Esophagus muscularis mucosa (tissue), 4 donors: ENCODE results near the gene HAPLN1. TPM values are rescaled to one million over a fixed set of nuclear protein-coding genes. Genes with fewer than 3 reads are reported as not detected.

Experiments
- DNase-seq: peaks from one replicate; pipeline ENCODE4 v3.0.0-alpha.2; 2017; ENCODE audit errors: extremely low spot score
- H3K27ac ChIP-seq, 4 donors: fragments of 200-600 bp; sonication (generic); replicated peaks in 1 of 4; 1 replicate in 3 of 4; 2 replicates in 1 of 4; pipeline ENCODE4 v1.5.1; 2016 to 2019; ENCODE audit warnings: mild to moderate bottlenecking in 1 of 4
- H3K27me3 ChIP-seq, 4 donors: fragments of 200-600 bp; sonication (generic); one replicate each; pipeline versions ENCODE4 v1.5.1 to v1.6.0; 2016 to 2019
- H3K36me3 ChIP-seq, 4 donors: fragments of 200-600 bp; sonication (generic); one replicate each; pipeline ENCODE4 v1.5.1; 2016 to 2019
- H3K4me1 ChIP-seq, 4 donors: fragments of 200-600 bp; sonication (generic); one replicate each; pipeline ENCODE4 v1.5.1; 2016 to 2019
- H3K4me3 ChIP-seq, 4 donors: fragments of 200-600 bp; sonication (generic); 1 replicate in 2 of 4; 2 replicates in 2 of 4; pipeline ENCODE4 v1.5.1; 2016 to 2019; ENCODE audit warnings: mild to moderate bottlenecking in 4 of 4, moderate library complexity in 1 of 4
- H3K9me3 ChIP-seq, 4 donors: fragments of 200-600 bp; sonication (generic); 1 replicate in 3 of 4; 2 replicates in 1 of 4; pipeline ENCODE4 v1.5.1; 2016 to 2019
- EP300 ChIP-seq: sonication (generic); formaldehyde crosslinking; IDR thresholded peaks from one replicate; pipeline ENCODE4 v1.6.1; 2017; ENCODE audit warnings: antibody characterized with exemption
- POLR2A ChIP-seq: fragments of 450-650 bp; IDR thresholded peaks from one replicate; pipeline ENCODE4 v1.6.1; 2017; ENCODE audit warnings: antibody characterized with exemption, moderate library complexity, mild to moderate bottlenecking, low read depth
- POLR2AphosphoS5 ChIP-seq, 2 donors: sonication (generic); formaldehyde crosslinking; IDR thresholded peaks; one replicate each; pipeline ENCODE4 v1.6.1; 2017; ENCODE audit warnings: antibody characterized with exemption in 2 of 2
- WGBS: methylation state at CpG from one replicate; pipeline ENCODE4 v1.1.5; 2018; 5-methylcytosine and 5-hydroxymethylcytosine counted together
- intact Hi-C: fragments of 100-400 bp; cut with DNase I; formaldehyde crosslinking; loops from one replicate; pipeline ENCODE4 v1.15.1; 2023
- total RNA-seq, 4 donors: library from RNA; depleted of rRNA; stranded (reverse); fragments of >200 nt; gene quantifications; one replicate each; pipeline versions ENCODE4 v1.1.0 to v1.2.1, GENCODE V29; 2016
- TF ChIP-seq, protein P1 (sequence below), 3 experiments: fragments of 200-600 bp in 2 of 3; fragments of 450-650 bp in 1 of 3; sonication (generic) in 2 of 3; IDR thresholded peaks; one replicate each; pipeline ENCODE4 v1.5.1; 2017 to 2019; ENCODE audit warnings: antibody characterized with exemption in 3 of 3, mild to moderate bottlenecking in 2 of 3, moderate library complexity in 1 of 3

Gene HAPLN1
- total RNA-seq, 4 donors from 2014 or later = 0.34 to 2.0 (median 0.40) TPM

DNA sequence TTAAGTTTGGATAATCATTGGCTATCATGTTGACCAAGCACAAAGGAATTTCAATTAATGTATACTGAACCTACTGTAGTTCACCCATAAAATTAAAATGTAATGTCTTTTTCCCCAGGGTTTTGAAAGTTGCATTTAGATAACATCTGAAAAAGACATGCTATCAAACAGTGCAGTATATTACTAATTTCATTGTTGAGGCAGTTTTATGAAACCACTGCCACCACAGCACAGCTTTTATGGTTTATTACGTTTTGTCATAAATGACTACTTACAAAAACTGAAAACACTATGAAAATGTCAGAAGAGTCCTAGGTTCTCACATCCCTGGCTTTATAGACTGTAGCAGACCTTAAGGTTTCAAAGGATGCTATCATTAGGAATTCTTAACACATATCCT is 32.0 kb upstream of the HAPLN1 start:
- DNase-seq = no peak
- H3K4me3 ChIP-seq = no peak overlapping the region
- peaks cover 0 to 9% (median 0%) of the 10 kb centered on the region in 4 donors for H3K27me3 ChIP-seq
- intact Hi-C loops = no loop called here
- H3K27ac ChIP-seq = no peak overlapping the region
- no peaks in the 10 kb centered on the region for H3K9me3 ChIP-seq
- H3K4me1 ChIP-seq = no peaks in the 10 kb centered on the region
- no peak for TF ChIP-seq EP300
- TF ChIP-seq, protein P1, sequence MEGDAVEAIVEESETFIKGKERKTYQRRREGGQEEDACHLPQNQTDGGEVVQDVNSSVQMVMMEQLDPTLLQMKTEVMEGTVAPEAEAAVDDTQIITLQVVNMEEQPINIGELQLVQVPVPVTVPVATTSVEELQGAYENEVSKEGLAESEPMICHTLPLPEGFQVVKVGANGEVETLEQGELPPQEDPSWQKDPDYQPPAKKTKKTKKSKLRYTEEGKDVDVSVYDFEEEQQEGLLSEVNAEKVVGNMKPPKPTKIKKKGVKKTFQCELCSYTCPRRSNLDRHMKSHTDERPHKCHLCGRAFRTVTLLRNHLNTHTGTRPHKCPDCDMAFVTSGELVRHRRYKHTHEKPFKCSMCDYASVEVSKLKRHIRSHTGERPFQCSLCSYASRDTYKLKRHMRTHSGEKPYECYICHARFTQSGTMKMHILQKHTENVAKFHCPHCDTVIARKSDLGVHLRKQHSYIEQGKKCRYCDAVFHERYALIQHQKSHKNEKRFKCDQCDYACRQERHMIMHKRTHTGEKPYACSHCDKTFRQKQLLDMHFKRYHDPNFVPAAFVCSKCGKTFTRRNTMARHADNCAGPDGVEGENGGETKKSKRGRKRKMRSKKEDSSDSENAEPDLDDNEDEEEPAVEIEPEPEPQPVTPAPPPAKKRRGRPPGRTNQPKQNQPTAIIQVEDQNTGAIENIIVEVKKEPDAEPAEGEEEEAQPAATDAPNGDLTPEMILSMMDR (IDR thresholded peaks at IDR 0.05) = no peak
- TF ChIP-seq POLR2A = no peak
- TF ChIP-seq POLR2AphosphoS5 (IDR thresholded peaks at IDR 0.05) = no peak
- H3K36me3 ChIP-seq = no peaks in the 10 kb centered on the region
- 93% methylated on average over 1 of the region's 1 CpG for WGBS

DNA sequence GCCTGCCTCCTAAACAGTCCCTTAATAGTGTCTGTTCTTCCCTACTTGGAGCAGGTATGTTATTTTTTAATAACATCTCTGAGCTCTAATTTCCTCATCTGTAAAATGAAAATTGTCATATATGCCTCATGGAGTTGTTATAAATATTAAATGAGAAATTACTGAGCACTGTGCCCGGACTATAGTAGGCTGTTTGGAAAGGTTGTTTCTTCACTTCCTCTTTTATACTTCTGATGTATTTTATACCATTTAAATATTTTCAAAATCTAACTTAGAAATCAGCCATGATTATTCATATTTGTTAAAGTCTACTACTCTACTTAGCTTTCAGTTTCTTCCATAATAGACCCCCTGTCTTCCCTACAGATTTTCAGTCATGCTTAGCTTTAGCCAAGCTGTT is 30.5 kb upstream of the HAPLN1 start:
- no peak overlapping the region for H3K27ac ChIP-seq
- no peak for DNase-seq
- peaks cover 0 to 9% (median 0%) of the 10 kb centered on the region in 4 donors for H3K27me3 ChIP-seq
- no peak overlapping the region for H3K4me3 ChIP-seq
- TF ChIP-seq, protein P1 (IDR thresholded peaks at IDR 0.05) = no peak
- no peak for TF ChIP-seq POLR2AphosphoS5 (IDR thresholded peaks at IDR 0.05)
- TF ChIP-seq POLR2A = no peak
- no peak for TF ChIP-seq EP300
- H3K4me1 ChIP-seq = no peaks in the 10 kb centered on the region
- no peaks in the 10 kb centered on the region for H3K36me3 ChIP-seq
- no peaks in the 10 kb centered on the region for H3K9me3 ChIP-seq
- intact Hi-C loops = no loop called here
- 0% methylated on average over 1 of the region's 1 CpG for whole genome bisulfite sequencing

DNA sequence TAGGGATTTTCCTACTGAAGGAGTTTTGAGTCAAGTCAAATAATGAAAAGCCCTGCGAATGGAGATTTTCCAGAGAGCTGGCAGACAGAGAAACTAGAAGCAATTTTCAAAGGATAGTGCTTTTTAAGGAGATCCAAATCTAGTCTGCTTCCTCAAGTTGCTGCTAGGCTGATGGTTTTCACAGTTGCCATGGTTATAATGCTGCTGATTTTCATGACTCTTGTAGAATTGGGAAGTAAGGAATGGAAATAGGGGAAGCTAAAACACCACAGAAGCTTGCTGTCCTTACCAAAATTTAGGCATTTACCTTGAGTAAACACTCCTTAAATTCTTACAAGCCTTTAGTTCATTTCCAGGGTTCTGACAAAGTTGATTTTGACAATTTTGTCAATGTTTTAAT is 30.1 kb upstream of the HAPLN1 start:
- Histone ChIP-seq H3K27ac (no peak overlapping the region), H3K27me3 (peaks cover 0 to 9% (median 0%) of the 10 kb centered on the region in 4 donors), H3K9me3 (no peaks in the 10 kb centered on the region), H3K4me3 (no peak overlapping the region), H3K4me1 (no peaks in the 10 kb centered on the region), H3K36me3 (no peaks in the 10 kb centered on the region)
- TF ChIP-seq EP300 (no peak), POLR2AphosphoS5 (IDR thresholded peaks at IDR 0.05) (no peak), POLR2A (no peak)
- TF ChIP-seq, protein P1 (IDR thresholded peaks at IDR 0.05) = no peak
- intact Hi-C loops = no loop called here
- 87% methylated on average over 1 of the region's 1 CpG for WGBS
- no peak for DNase-seq

DNA sequence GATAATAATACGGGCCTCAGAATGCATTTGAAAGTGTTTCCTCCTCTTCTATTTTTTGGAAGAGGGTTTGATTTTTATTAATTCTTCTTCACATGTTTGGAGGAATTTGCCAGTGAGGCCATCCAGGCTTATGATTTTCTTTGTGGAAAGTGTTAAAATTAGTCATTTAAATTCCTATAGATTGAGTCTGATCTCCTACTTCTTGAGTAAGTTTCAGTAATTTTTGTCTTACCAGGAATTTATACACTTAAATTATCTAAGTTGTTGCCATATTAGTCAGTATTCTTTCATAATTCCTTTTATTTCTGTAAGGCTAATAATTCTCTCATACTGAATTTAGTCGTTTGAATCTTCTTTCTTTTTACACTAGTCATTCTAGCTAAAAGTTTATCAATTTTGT is 25.2 kb upstream of the HAPLN1 start:
- no peak for DNase-seq
- no peaks in the 10 kb centered on the region for H3K4me1 ChIP-seq
- 94% methylated on average over 2 of the region's 2 CpGs for WGBS
- intact Hi-C loops = no loop called here
- H3K4me3 ChIP-seq = no peak overlapping the region
- H3K27me3 ChIP-seq = no peaks in the 10 kb centered on the region
- H3K36me3 ChIP-seq = no peaks in the 10 kb centered on the region
- H3K27ac ChIP-seq = no peak overlapping the region
- no peak for TF ChIP-seq EP300
- no peak for TF ChIP-seq POLR2AphosphoS5 (IDR thresholded peaks at IDR 0.05)
- TF ChIP-seq, protein P1 (IDR thresholded peaks at IDR 0.05) = no peak
- TF ChIP-seq POLR2A = no peak
- H3K9me3 ChIP-seq = no peaks in the 10 kb centered on the region

DNA sequence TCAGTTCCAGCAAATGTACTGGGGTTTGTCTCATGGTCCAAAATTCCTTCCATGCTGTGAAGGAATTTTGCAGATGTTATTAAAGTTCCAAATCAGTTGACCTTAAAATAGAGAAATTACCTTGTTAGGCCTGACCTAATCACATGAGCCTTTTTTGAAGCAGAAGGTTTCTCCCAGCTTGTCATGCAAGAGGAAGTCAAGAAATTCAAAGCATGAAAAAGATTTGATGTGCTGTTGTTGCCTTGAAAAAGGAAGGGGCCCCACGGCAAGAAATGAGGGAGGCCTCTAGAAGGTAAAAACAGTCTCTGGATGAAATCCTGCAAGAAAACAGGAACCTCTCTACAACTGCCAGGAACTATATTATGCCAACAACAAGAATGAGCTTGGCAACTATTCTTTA is 24.2 kb upstream of the HAPLN1 start:
- intact Hi-C loops = no loop called here
- Histone ChIP-seq H3K36me3 (no peaks in the 10 kb centered on the region), H3K4me3 (no peak overlapping the region), H3K9me3 (no peaks in the 10 kb centered on the region), H3K27ac (no peak overlapping the region), H3K4me1 (no peaks in the 10 kb centered on the region), H3K27me3 (no peaks in the 10 kb centered on the region)
- TF ChIP-seq EP300 (no peak), POLR2A (no peak), POLR2AphosphoS5 (IDR thresholded peaks at IDR 0.05) (no peak)
- TF ChIP-seq, protein P1 (IDR thresholded peaks at IDR 0.05) = no peak
- no peak for DNase-seq
- 25% methylated on average over 1 of the region's 1 CpG for WGBS
